HEK293T (cell line): ENCODE data around the gene USH1C.

Experiments
- FOXA1 ChIP-seq: fragments of 450-650 bp; IDR thresholded peaks from 2 replicates; pipeline ENCODE4 v1.6.1; 2016; ENCODE audit warnings: mild to moderate bottlenecking
- LEF1 ChIP-seq: fragments of 450-650 bp; IDR thresholded peaks from 2 replicates; pipeline ENCODE4 v1.6.1; 2017; ENCODE audit warnings: mild to moderate bottlenecking, borderline replicate concordance
- SP1 ChIP-seq: fragments of 450-650 bp; IDR thresholded peaks from 2 replicates; pipeline ENCODE4 v1.6.1; 2017
- SUZ12 ChIP-seq: fragments of 450-650 bp; IDR thresholded peaks from 2 replicates; pipeline ENCODE4 v1.6.1; 2016; ENCODE audit warnings: mild to moderate bottlenecking
- ZNF384 ChIP-seq: fragments of 450-650 bp; IDR thresholded peaks from 2 replicates; pipeline ENCODE4 v1.6.1; 2016

- TF ChIP-seq SUZ12 (no peak), ZNF384 (no peak), SP1 (no peak), LEF1 (no peak), FOXA1 (no peak)
These were observed 100.1 kb downstream of the USH1C start for GRCh38 chr11:17443926-17444690.
